ENCODE results near the gene LRRC27.

Gene LRRC27

GRCh38 chr10:132350946-132351345 lies 19.0 kb downstream of the LRRC27 start:
- no peak for TF ChIP-seq ISL1 (CRISPR knock-in tag; IDR thresholded peaks at IDR 0.05)
- TF ChIP-seq ZC3H10 (CRISPR knock-in tag; IDR thresholded peaks at IDR 0.05) = no peak
- no peak for TF ChIP-seq CSRNP3 (CRISPR knock-in tag; IDR thresholded peaks at IDR 0.05)
- no peak for TF ChIP-seq SNAI2 (CRISPR knock-in tag; IDR thresholded peaks at IDR 0.05)
- TF ChIP-seq ZNF8 (CRISPR knock-in tag; IDR thresholded peaks at IDR 0.05) = no peak
- TF ChIP-seq CSDC2 (CRISPR knock-in tag; IDR thresholded peaks at IDR 0.05) = no peak
- no peak for TF ChIP-seq PPARA (CRISPR knock-in tag; IDR thresholded peaks at IDR 0.05; ENCODE audit: borderline replicate concordance)
- TF ChIP-seq OSR1 (CRISPR knock-in tag; IDR thresholded peaks at IDR 0.05) = no peak
- no peak for TF ChIP-seq ARNTL (CRISPR knock-in tag; IDR thresholded peaks at IDR 0.05; ENCODE audit: borderline replicate concordance, low read depth)
- no peak for TF ChIP-seq TOX (CRISPR knock-in tag; IDR thresholded peaks at IDR 0.05; ENCODE audit: borderline replicate concordance)
- TF ChIP-seq TCF4 (CRISPR knock-in tag; IDR thresholded peaks at IDR 0.05; ENCODE audit: borderline replicate concordance) = no peak
- no peak for TF ChIP-seq ZNF70 (CRISPR knock-in tag; IDR thresholded peaks at IDR 0.05)
- TF ChIP-seq ZFP30 (CRISPR knock-in tag; IDR thresholded peaks at IDR 0.05) = no peak
- no peak for TF ChIP-seq CREB5 (CRISPR knock-in tag; IDR thresholded peaks at IDR 0.05; ENCODE audit: low read depth)
- ATAC-seq = no peak

- TF ChIP-seq CREB5 (CRISPR knock-in tag; IDR thresholded peaks at IDR 0.05; ENCODE audit: low read depth) = no peak
- TF ChIP-seq GLIS3 (CRISPR knock-in tag; IDR thresholded peaks at IDR 0.05) = no peak
- no peak for TF ChIP-seq PATZ1 (CRISPR knock-in tag; IDR thresholded peaks at IDR 0.05; ENCODE audit: borderline replicate concordance)
- TF ChIP-seq ZNF8 (CRISPR knock-in tag; IDR thresholded peaks at IDR 0.05) = no peak
- no peak for TF ChIP-seq ZFP3 (CRISPR knock-in tag; IDR thresholded peaks at IDR 0.05)
- TF ChIP-seq OSR1 (CRISPR knock-in tag; IDR thresholded peaks at IDR 0.05) = no peak
- no peak for TF ChIP-seq ARNTL (CRISPR knock-in tag; IDR thresholded peaks at IDR 0.05; ENCODE audit: borderline replicate concordance, low read depth)
- TF ChIP-seq ISL1 (CRISPR knock-in tag; IDR thresholded peaks at IDR 0.05) = no peak
- TF ChIP-seq ESRRG (CRISPR knock-in tag; IDR thresholded peaks at IDR 0.05) = no peak
- no peak for TF ChIP-seq TCF4 (CRISPR knock-in tag; IDR thresholded peaks at IDR 0.05; ENCODE audit: borderline replicate concordance)
- no peak for ATAC-seq
These were observed 19.6 kb downstream of the LRRC27 start for GRCh38 chr10:132351611-132352010.

GRCh38 chr10:132352462-132353308 lies 20.7 kb downstream of the LRRC27 start:
- peak; percentile 90 for ATAC-seq

- TF ChIP-seq CSDC2 (CRISPR knock-in tag; IDR thresholded peaks at IDR 0.05) = no peak
- TF ChIP-seq TCF4 (CRISPR knock-in tag; IDR thresholded peaks at IDR 0.05; ENCODE audit: borderline replicate concordance) = no peak
- no peak for TF ChIP-seq RARB (CRISPR knock-in tag; IDR thresholded peaks at IDR 0.05)
- TF ChIP-seq CREB5 (CRISPR knock-in tag; IDR thresholded peaks at IDR 0.05; ENCODE audit: low read depth) = no peak
- TF ChIP-seq ZC3H10 (CRISPR knock-in tag; IDR thresholded peaks at IDR 0.05) = no peak
- no peak for TF ChIP-seq ZNF70 (CRISPR knock-in tag; IDR thresholded peaks at IDR 0.05)
- TF ChIP-seq TSHZ2 (CRISPR knock-in tag; IDR thresholded peaks at IDR 0.05) = no peak
- no peak for TF ChIP-seq SNAI2 (CRISPR knock-in tag; IDR thresholded peaks at IDR 0.05)
- no peak for ATAC-seq
These were observed 21.7 kb downstream of the LRRC27 start for GRCh38 chr10:132353456-132354355.
